Natural killer cell (primary cell): ENCODE measurements around the gene PLIN4. TPM values are rescaled to one million over a fixed set of nuclear protein-coding genes. Genes with fewer than 3 reads are reported as not detected.

Experiments
- ATAC-seq, 3 donors: fragments of 150-1000 bp in 2 of 3; fragments of 200-7000 bp in 1 of 3; cut with Tn5 transposase; 1 replicate in 1 of 3; 2 replicates in 2 of 3; pipeline ENCODE4 v1.10.0; 2021; ENCODE audit warnings: mild to moderate bottlenecking in 2 of 3, moderate library complexity in 2 of 3
- DNase-seq, 2 donors: peaks; one replicate each; pipeline versions ENCODE4 v3.0.0 to v3.0.0-alpha.2; 2013 to 2021; ENCODE audit warnings: mixed read lengths in 1 of 2
- H3K27ac ChIP-seq: one replicate; pipeline ENCODE4 v1.5.1; 2013; ENCODE audit warnings: mild to moderate bottlenecking, low read length
- H3K27me3 ChIP-seq: one replicate; pipeline ENCODE4 v1.6.1; 2013; ENCODE audit warnings: low read length; ENCODE audit not compliant: control insufficient read depth, insufficient read depth
- H3K36me3 ChIP-seq: one replicate; pipeline ENCODE4 v1.6.1; 2013; ENCODE audit warnings: low read length; ENCODE audit not compliant: control insufficient read depth, insufficient read depth
- H3K4me1 ChIP-seq: one replicate; pipeline ENCODE4 v1.6.1; 2013; ENCODE audit warnings: low read length; ENCODE audit not compliant: control insufficient read depth, insufficient read depth
- H3K4me3 ChIP-seq: one replicate; pipeline ENCODE4 v1.5.1; 2013; ENCODE audit warnings: low read length
- H3K9me3 ChIP-seq: one replicate; pipeline ENCODE4 v1.6.1; 2013; ENCODE audit warnings: low read length; ENCODE audit not compliant: control insufficient read depth, insufficient read depth
- H3K27ac Mint-ChIP-seq, 2 donors: one replicate each; pipeline ENCODE4 v1.8.0; 2022; ENCODE audit warnings: mild to moderate bottlenecking in 2 of 2, mixed read lengths in 2 of 2, moderate library complexity in 1 of 2
- H3K27me3 Mint-ChIP-seq, 2 donors: one replicate each; pipeline ENCODE4 v1.8.0; 2022; ENCODE audit warnings: low read depth in 2 of 2, mixed read lengths in 2 of 2
- H3K36me3 Mint-ChIP-seq: one replicate; pipeline ENCODE4 v1.8.0; 2022; ENCODE audit warnings: mixed read lengths
- H3K4me1 Mint-ChIP-seq, 2 donors: one replicate each; pipeline ENCODE4 v1.8.0; 2022; ENCODE audit warnings: mixed read lengths in 2 of 2
- H3K4me3 Mint-ChIP-seq: one replicate; pipeline ENCODE4 v1.8.0; 2022; ENCODE audit warnings: mild to moderate bottlenecking, moderate library complexity, mixed read lengths
- H3K9me3 Mint-ChIP-seq, 2 donors: one replicate each; pipeline ENCODE4 v1.8.0; 2022; ENCODE audit warnings: mixed read lengths in 2 of 2
- CTCF ChIP-seq: fragments of 200-600 bp; IDR thresholded peaks from one replicate; pipeline ENCODE4 v1.8.0; 2022; ENCODE audit warnings: antibody characterized with exemption
- WGBS: methylation state at CpG from one replicate; pipeline ENCODE4 v1.1.7; 2013; ENCODE audit warnings: missing lambda C conversion rate; ENCODE audit not compliant: insufficient coverage; 5-methylcytosine and 5-hydroxymethylcytosine counted together
- intact Hi-C: fragments of 100-400 bp; cut with micrococcal nuclease; formaldehyde crosslinking; loops from one replicate; pipeline ENCODE4 v1.14.2; 2022
- total RNA-seq, 4 donors: library from RNA; stranded (reverse); fragments of 120-200 nt in 1 of 4; gene quantifications; one replicate each; pipeline versions ENCODE4 v1.2.3 to v1.2.4, GENCODE V29; 2013 to 2022

The PLIN4 gene
- total RNA-seq, 3 donors from 2014 or later (not counting 1 experiment from before 2014, with no cell fraction given) = 0.33 TPM; not detected in 2

DNA sequence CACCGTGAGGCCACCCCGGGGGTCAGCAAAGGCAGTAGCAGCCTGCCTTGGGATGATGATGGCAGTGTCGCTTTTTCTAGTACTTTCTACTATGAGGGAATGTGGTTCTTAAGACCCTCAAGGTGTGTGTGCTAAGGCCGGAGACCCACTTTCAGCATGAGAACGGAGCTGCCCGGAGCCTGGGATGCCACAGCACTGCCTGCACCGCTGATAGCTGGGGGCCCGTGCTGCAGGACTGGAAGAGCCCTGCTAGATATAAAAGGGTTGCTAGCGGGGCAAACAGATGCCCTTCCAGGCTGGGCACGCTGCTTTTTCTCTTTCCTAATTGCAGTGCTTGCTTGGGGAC is 14.5 kb downstream of the PLIN4 start:
- Mint-ChIP-seq H3K36me3 (no peaks in the 10 kb centered on the region), H3K9me3 (no peaks in the 10 kb centered on the region), H3K4me3 (no peak overlapping the region), H3K4me1 (peaks cover 6 to 12% of the 10 kb centered on the region in 2 donors), H3K27me3 (no peaks in the 10 kb centered on the region), H3K27ac (no peak overlapping the region)
- H3K4me3 ChIP-seq = no peak overlapping the region
- no peak for TF ChIP-seq CTCF
- intact Hi-C loops = no loop called here
- H3K27me3 ChIP-seq = no peaks in the 10 kb centered on the region
- no peaks in the 10 kb centered on the region for H3K9me3 ChIP-seq
- peaks cover 2% of the 10 kb centered on the region for H3K36me3 ChIP-seq
- DNase-seq (no peak), ATAC-seq (no peak)
- 95% methylated on average over 10 of the region's 10 CpGs for WGBS
- H3K4me1 ChIP-seq = no peaks in the 10 kb centered on the region
- H3K27ac ChIP-seq = no peak overlapping the region

DNA sequence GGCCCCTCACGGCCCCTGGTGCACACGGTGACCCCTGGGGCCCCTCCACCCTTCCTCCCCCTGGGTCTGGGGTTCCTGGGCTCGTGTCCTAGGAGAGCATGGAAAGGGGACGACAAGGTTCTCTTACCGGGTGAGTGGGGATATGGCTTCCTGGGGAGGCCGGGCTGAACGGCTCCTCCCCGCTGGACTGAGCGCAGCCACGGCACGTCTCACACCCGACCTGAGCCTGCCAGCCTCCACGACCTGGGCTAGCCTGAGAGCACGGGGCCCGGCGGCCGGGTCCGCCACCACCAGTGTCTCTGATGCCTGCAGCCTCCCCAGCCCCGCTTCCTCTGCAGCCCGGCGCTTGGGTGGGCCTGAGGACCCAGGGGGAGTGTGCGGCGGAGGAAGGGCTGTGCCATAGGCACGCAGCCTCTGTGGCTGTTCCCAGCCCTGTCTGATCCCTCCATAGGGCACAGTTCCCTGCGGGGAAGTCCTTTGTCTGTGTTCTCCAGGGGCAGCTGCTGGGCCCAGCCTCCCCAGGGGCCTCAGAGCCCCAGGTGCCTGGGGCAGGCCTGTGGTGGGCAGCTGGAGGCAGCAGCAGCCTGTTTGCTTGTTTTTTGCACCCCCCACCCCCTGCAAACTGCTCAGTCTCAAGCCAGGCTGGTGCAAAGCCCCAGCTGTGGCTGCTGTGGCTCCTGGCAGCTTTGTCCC is 15.0 kb downstream of the PLIN4 start:
- TF ChIP-seq CTCF = no peak
- H3K27me3 Mint-ChIP-seq = no peaks in the 10 kb centered on the region
- no peak overlapping the region for H3K4me3 Mint-ChIP-seq
- 93% methylated on average over 24 of the region's 25 CpGs for WGBS
- Histone ChIP-seq H3K4me1 (no peaks in the 10 kb centered on the region), H3K27ac (no peak overlapping the region), H3K27me3 (no peaks in the 10 kb centered on the region), H3K4me3 (no peak overlapping the region), H3K36me3 (peaks cover 7% of the 10 kb centered on the region), H3K9me3 (no peaks in the 10 kb centered on the region)
- H3K36me3 Mint-ChIP-seq = no peaks in the 10 kb centered on the region
- no peak for DNase-seq
- peaks cover 6 to 12% of the 10 kb centered on the region in 2 donors for H3K4me1 Mint-ChIP-seq
- no peak overlapping the region for H3K27ac Mint-ChIP-seq
- no peak for ATAC-seq
- intact Hi-C loops = no loop called here
- no peaks in the 10 kb centered on the region for H3K9me3 Mint-ChIP-seq

DNA sequence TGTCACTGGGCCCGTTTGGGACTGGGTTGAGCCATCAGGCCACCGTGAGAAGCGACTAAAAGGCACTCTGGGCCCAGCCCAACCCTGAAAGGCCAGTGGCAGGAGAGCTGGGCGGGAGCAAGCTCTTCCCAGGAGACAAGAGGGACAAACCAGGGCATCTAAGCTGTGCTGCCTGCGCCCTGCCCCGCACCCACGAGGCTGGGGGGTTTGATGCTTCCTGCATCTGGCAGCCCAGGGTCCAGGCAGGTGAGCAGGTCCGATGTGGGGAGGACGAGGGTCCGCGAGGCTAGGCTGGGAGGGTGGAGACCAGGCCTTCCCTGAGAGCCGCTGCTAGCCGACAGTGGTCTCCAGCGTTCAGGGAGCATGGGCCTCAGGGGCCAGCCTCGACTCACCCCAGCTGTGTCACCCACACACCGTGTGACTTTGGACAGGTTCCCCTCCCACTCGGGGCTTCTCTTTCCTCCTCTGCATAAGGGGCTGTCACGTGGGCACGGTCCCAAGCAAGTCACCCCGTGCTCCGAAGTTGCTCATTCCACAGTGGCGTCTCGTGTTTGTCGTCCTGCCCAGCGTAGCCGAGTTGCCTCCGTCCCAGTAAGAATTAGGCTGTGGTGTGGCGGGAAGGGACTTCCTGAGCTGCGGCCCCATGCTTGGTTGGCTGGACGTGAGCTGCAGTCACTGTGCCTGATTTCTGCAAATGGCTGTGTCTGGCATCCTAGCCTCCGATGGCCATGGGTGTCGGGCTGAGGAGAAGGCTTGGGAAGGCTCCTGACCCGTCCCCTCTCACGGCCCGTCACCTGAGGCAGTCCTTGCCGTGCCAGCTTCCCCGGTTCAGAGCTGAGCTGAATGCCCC is 15.8 kb downstream of the PLIN4 start:
- no peak for TF ChIP-seq CTCF
- Histone ChIP-seq H3K4me1 (no peaks in the 10 kb centered on the region), H3K4me3 (no peak overlapping the region), H3K27ac (no peak overlapping the region), H3K27me3 (no peaks in the 10 kb centered on the region), H3K36me3 (peaks cover 15% of the 10 kb centered on the region), H3K9me3 (no peaks in the 10 kb centered on the region)
- Mint-ChIP-seq H3K9me3 (no peaks in the 10 kb centered on the region), H3K27ac (no peak overlapping the region), H3K36me3 (no peaks in the 10 kb centered on the region), H3K4me3 (no peak overlapping the region), H3K4me1 (peaks cover 6 to 12% of the 10 kb centered on the region in 2 donors), H3K27me3 (no peaks in the 10 kb centered on the region)
- WGBS = 94% methylated on average over 37 of the region's 37 CpGs
- DNase-seq (no peak), ATAC-seq (no peak)
- intact Hi-C loops = no loop called here
